WERI-Rb-1 (cell line): ENCODE data around the gene WASHC2A.
"Not testable (repeated sequence)": the region's sequence is repeated elsewhere in the genome, so short reads cannot be mapped to it uniquely, and the experiment has no call there.

Experiments
- DNase-seq: peaks from one replicate; pipeline ENCODE4 v3.0.0-alpha.2; 2020
- H3K27ac ChIP-seq: fragments of 250-450 bp; sonication (Bioruptor Pico); 2 replicates; pipeline ENCODE4 v1.5.1; 2020; ENCODE audit warnings: mild to moderate bottlenecking, moderate library complexity
- H3K27me3 ChIP-seq: fragments of 250-450 bp; sonication (Bioruptor Pico); 2 replicates; pipeline ENCODE4 v1.5.1; 2021; ENCODE audit warnings: mild to moderate bottlenecking, low read depth, moderate library complexity; ENCODE audit not compliant: insufficient read depth, severe bottlenecking
- H3K36me3 ChIP-seq: fragments of 250-450 bp; sonication (Bioruptor Pico); 2 replicates; pipeline ENCODE4 v1.5.1; 2020; ENCODE audit warnings: mild to moderate bottlenecking, moderate library complexity
- H3K4me3 ChIP-seq: 2 replicates; pipeline ENCODE4 v1.5.1; 2011; ENCODE audit warnings: low read depth, mild to moderate bottlenecking, control low read depth, low read length
- H3K9me3 ChIP-seq: fragments of 250-450 bp; sonication (Bioruptor Pico); 2 replicates; pipeline ENCODE4 v1.5.1; 2021; ENCODE audit warnings: mild to moderate bottlenecking, moderate library complexity; ENCODE audit not compliant: severe bottlenecking
- TF ChIP-seq, protein P1 (sequence below): IDR thresholded peaks from 2 replicates; pipeline ENCODE4 v1.5.1; 2011; ENCODE audit warnings: low read depth, mild to moderate bottlenecking, control low read depth, inconsistent platforms, low read length

The WASHC2A gene

GRCh38 chr10:50063100-50063499 is 4.7 kb upstream of the WASHC2A start:
- Histone ChIP-seq H3K36me3 (no peaks in the 10 kb centered on the region), H3K9me3 (no peaks in the 10 kb centered on the region), H3K4me3 (no peak overlapping the region), H3K27ac (no peak overlapping the region), H3K27me3 (no peaks in the 10 kb centered on the region)
- TF ChIP-seq, protein P1, sequence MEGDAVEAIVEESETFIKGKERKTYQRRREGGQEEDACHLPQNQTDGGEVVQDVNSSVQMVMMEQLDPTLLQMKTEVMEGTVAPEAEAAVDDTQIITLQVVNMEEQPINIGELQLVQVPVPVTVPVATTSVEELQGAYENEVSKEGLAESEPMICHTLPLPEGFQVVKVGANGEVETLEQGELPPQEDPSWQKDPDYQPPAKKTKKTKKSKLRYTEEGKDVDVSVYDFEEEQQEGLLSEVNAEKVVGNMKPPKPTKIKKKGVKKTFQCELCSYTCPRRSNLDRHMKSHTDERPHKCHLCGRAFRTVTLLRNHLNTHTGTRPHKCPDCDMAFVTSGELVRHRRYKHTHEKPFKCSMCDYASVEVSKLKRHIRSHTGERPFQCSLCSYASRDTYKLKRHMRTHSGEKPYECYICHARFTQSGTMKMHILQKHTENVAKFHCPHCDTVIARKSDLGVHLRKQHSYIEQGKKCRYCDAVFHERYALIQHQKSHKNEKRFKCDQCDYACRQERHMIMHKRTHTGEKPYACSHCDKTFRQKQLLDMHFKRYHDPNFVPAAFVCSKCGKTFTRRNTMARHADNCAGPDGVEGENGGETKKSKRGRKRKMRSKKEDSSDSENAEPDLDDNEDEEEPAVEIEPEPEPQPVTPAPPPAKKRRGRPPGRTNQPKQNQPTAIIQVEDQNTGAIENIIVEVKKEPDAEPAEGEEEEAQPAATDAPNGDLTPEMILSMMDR = no peak
- no peak for DNase-seq

GRCh38 chr10:50068352-50068659 is 552 bp downstream of the WASHC2A start:
- H3K27me3 ChIP-seq, H3K4me3 ChIP-seq, H3K36me3 ChIP-seq, H3K9me3 ChIP-seq, H3K27ac ChIP-seq, DNase-seq: not testable (repeated sequence)

DNA sequence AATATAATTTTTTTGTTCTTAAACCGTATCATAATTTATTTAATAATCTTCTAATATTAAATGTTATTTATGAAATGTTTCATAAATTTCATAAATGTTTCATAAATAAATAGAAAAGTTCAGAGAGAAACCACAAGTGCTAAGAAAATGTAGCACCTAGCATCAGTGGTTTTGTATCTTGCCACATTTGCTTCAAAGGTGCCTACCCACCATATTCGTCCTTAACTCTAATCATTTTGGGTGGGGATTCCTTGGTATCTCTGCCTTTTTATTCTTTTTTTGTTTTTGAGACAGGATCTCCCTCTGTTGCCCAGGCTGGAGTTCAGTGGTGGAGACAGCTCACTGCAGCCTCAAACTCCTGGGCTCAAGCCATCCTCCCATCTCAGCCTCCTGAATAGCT is 7.4 kb downstream of the WASHC2A start:
- H3K9me3 ChIP-seq, H3K27me3 ChIP-seq, DNase-seq, H3K4me3 ChIP-seq, H3K27ac ChIP-seq, H3K36me3 ChIP-seq: not testable (repeated sequence)

GRCh38 chr10:50075544-50075943 is 7.8 kb downstream of the WASHC2A start:
- H3K27me3 ChIP-seq, DNase-seq, H3K9me3 ChIP-seq, H3K27ac ChIP-seq, H3K4me3 ChIP-seq, H3K36me3 ChIP-seq: not testable (repeated sequence)

- not testable (repeated sequence) for DNase-seq, H3K9me3 ChIP-seq, H3K27me3 ChIP-seq, H3K4me3 ChIP-seq, H3K27ac ChIP-seq, H3K36me3 ChIP-seq
These were observed 23.6 kb downstream of the WASHC2A start for GRCh38 chr10:50091304-50091703.

- H3K36me3 ChIP-seq, H3K27ac ChIP-seq, DNase-seq, H3K4me3 ChIP-seq, H3K9me3 ChIP-seq, H3K27me3 ChIP-seq: not testable (repeated sequence)
These were observed 25.2 kb downstream of the WASHC2A start for GRCh38 chr10:50092928-50093327.

- not testable (repeated sequence) for DNase-seq, H3K36me3 ChIP-seq, H3K4me3 ChIP-seq, H3K27me3 ChIP-seq, H3K27ac ChIP-seq, H3K9me3 ChIP-seq
These were observed 26.9 kb downstream of the WASHC2A start for GRCh38 chr10:50094630-50095029.

DNA sequence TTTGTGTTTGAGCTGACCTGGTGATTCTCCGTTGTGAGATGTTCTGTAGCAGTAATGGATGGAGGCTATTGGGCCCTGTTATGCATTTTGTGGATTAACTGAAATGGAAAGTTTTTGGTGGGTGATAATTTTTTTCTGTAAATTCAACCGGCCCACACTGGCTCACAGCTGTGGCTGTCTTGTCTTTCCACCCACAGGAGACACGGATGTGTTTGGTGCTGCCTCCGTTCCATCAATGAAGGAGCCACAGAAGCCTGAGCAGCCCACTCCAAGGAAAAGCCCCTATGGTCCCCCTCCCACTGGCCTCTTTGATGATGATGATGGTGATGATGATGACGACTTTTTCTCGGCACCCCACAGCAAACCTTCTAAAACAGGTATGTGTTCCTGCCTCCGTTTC is 27.6 kb downstream of the WASHC2A start:
- not testable (repeated sequence) for H3K27me3 ChIP-seq, H3K4me3 ChIP-seq, H3K9me3 ChIP-seq, H3K27ac ChIP-seq, DNase-seq, H3K36me3 ChIP-seq

GRCh38 chr10:50096722-50097121 is 29.0 kb downstream of the WASHC2A start:
- not testable (repeated sequence) for H3K27ac ChIP-seq, H3K36me3 ChIP-seq, H3K4me3 ChIP-seq, DNase-seq, H3K9me3 ChIP-seq, H3K27me3 ChIP-seq

- not testable (repeated sequence) for H3K36me3 ChIP-seq, DNase-seq, H3K27me3 ChIP-seq, H3K27ac ChIP-seq, H3K9me3 ChIP-seq, H3K4me3 ChIP-seq
These were observed 30.9 kb downstream of the WASHC2A start for GRCh38 chr10:50098645-50099044.

- H3K9me3 ChIP-seq, DNase-seq, H3K27ac ChIP-seq, H3K27me3 ChIP-seq, H3K4me3 ChIP-seq, H3K36me3 ChIP-seq: not testable (repeated sequence)
These were observed 33.4 kb downstream of the WASHC2A start for GRCh38 chr10:50101139-50101582.

DNA sequence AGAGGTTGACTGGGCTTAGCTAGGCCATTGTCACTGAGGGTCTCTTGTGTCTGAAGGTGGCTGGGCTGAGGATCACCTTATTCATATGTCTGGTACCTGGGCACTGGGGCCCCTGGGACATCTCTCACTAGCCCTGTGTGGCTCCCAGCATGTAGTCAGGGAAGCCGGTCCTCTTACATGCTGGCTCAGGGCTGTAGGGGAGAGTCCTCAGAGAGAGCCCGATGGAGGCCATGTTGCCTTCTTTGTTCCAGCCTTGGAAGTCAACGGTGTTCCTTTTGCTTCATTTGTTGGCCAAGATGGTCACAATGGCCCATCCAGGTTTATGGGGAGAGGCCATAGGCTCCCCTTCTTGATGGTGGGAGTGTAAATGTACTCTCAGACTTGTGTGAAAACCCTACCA is 34.0 kb downstream of the WASHC2A start:
- H3K36me3 ChIP-seq, H3K27ac ChIP-seq, H3K9me3 ChIP-seq, DNase-seq, H3K4me3 ChIP-seq, H3K27me3 ChIP-seq: not testable (repeated sequence)

DNA sequence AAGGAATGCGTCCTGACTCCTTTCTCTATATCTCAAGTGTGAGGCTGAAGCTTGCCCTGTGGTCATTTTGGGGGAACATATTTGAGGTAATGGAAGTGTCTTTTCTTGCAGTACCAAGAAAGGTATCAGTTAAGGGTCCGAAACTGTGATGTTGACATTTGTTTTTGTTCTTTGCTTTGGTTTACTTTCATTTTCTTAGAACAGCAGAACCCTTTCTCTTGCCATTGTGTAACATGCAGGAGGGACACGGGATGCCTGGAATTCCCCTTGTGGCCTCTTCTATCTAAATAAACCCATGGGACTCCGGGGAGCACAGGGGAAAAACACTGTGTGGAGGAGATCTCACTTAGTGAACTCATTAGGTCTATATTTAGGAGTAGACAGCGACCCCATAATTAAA is 34.5 kb downstream of the WASHC2A start:
- H3K27ac ChIP-seq, H3K4me3 ChIP-seq, H3K9me3 ChIP-seq, H3K27me3 ChIP-seq, H3K36me3 ChIP-seq, DNase-seq: not testable (repeated sequence)

GRCh38 chr10:50108999-50109698 is 41.4 kb downstream of the WASHC2A start:
- H3K4me3 ChIP-seq, H3K9me3 ChIP-seq, H3K27me3 ChIP-seq, DNase-seq, H3K36me3 ChIP-seq, H3K27ac ChIP-seq: not testable (repeated sequence)
